Activated CD8-positive, alpha-beta T cell treated with anti-CD3 and anti-CD28 coated beads, Interleukin-2, amount 10 ng/mL, durations not matched to agents 7 days and 5 days (primary cell): ENCODE data around the gene BCL2L12. TPM values are rescaled to one million over a fixed set of nuclear protein-coding genes. Genes with fewer than 3 reads are reported as not detected.
A peak's percentile ranks its signal among the peaks of the same experiment; 100 is the strongest.

Experiments
- ATAC-seq: fragments of 150-1000 bp; cut with Tn5 transposase; one replicate; pipeline ENCODE4 v1.10.0; 2021; ENCODE audit warnings: moderate library complexity
- CTCF ChIA-PET: fragments of 350-600 bp; sonication (Branson Sonifier 250); formaldehyde crosslinking; loops from one replicate; lab custom pipeline; 2021; ENCODE audit warnings: antibody characterized with exemption; lab: Charles Lee
- POLR2A ChIA-PET: fragments of 350-600 bp; sonication (Branson Sonifier 250); formaldehyde crosslinking; loops from one replicate; lab custom pipeline; 2021; ENCODE audit warnings: antibody characterized with exemption; lab: Charles Lee
- DNase-seq: peaks from one replicate; pipeline ENCODE4 v3.0.0-alpha.2; 2020
- H3K27ac Mint-ChIP-seq: one replicate; pipeline ENCODE4 v1.8.0; 2021; ENCODE audit warnings: mild to moderate bottlenecking, mixed read lengths
- H3K27me3 Mint-ChIP-seq: one replicate; pipeline ENCODE4 v1.8.0; 2021; ENCODE audit warnings: low read depth, mixed read lengths
- H3K36me3 Mint-ChIP-seq: one replicate; pipeline ENCODE4 v1.8.0; 2021; ENCODE audit warnings: low read depth, mixed read lengths
- H3K4me1 Mint-ChIP-seq: one replicate; pipeline ENCODE4 v1.8.0; 2021; ENCODE audit warnings: low read depth, mixed read lengths
- H3K4me3 Mint-ChIP-seq: one replicate; pipeline ENCODE4 v1.8.0; 2021; ENCODE audit warnings: mild to moderate bottlenecking, mixed read lengths
- H3K9me3 Mint-ChIP-seq: one replicate; pipeline ENCODE4 v1.8.0; 2022; ENCODE audit warnings: mixed read lengths; ENCODE audit not compliant: insufficient read depth
- total RNA-seq, 2 experiments: library from RNA; stranded (reverse); gene quantifications; one replicate each; pipeline ENCODE4 v1.2.3, GENCODE V29; 2021

The BCL2L12 gene
- total RNA-seq, 2 experiments from 2014 or later: 84.7 to 87.7 TPM

DNA sequence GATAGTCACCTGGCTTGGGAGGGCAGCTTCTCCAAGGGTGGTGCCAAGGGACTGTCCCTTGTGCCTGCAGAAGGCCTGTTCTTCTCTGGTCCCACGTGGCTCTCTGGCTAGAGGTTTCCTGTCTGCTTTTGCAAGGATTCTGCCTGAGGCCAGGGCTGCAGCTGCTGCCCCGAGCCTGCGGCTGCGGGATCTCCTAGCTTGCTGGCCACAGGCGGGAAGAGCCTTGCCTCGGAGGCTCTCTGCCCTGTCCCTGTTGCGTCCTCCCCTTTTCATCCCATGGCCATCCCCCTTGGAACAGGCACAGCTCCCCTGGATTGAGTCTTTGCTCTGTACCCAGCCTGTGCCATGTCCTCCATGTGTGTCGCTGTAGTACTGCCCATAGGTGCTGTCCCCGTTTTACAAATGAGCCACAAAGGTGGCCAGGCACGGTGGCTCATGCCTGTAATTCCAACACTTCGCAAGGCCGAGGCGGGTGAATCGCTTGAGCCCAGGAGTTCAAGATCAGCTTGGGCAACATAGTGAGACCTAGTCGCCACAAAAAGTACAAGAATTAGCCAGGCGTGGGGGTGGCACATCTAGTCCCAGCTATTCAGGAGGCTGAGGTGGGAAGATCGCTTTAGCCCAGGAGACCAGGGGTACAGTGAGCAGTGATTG lies 9.2 kb upstream of the BCL2L12 start:
- Mint-ChIP-seq H3K4me3 (no peak overlapping the region), H3K4me1 (peaks cover 3% of the 10 kb centered on the region), H3K27me3 (no peaks in the 10 kb centered on the region), H3K9me3 (no peaks in the 10 kb centered on the region), H3K27ac (no peak overlapping the region), H3K36me3 (peaks cover 56% of the 10 kb centered on the region)
- ATAC-seq: no peak
- POLR2A ChIA-PET: interaction anchor here (0.9 to 1.9 kb wide), 4 partner anchors 7 to 15 kb away, joined by 3 to 8 read pairs (median 4); partner anchors contain the start of genes BCL2L12, IRF3 and SCAF1
- CTCF ChIA-PET: interaction anchor here (1.2 to 1.6 kb wide), 2 partner anchors 8 to 16 kb away, joined by 3 to 5 read pairs; no protein-coding TSS in a partner anchor
- no peak for DNase-seq

DNA sequence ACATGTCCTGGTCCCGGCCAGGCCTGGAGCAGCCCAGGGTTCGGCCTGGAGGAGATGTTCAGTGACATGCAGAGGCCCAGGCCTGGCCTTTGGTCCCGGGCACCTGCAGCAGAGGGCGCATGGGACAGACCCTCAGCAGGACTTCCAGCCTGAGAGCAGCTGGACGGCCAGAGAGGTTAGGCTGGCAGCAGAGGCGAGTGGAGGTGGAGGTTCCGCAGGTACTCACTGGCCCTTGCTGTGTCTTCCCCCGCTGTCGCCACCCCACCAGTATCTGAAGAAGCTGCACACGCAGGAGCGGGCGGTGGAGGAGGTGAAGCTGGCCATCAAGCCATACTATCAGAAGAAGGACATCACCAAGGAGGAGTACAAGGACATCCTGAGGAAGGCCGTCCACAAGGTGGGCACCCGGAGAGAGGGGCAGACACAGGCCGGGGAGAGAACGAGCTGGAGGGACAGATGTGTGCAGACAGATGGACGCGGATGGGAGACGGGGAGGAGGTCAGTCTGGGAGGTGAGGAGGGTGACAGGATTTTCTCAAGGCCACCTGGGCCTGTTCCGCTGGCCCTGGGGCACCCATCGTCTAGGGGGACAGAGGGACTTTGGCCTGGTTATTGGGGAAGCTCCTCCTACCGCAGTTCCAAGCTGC lies 8.1 kb upstream of the BCL2L12 start:
- POLR2A ChIA-PET: interaction anchor here (0.9 to 1.9 kb wide), 2 partner anchors 8 to 14 kb away, joined by 3 to 5 read pairs; partner anchors contain the start of genes BCL2L12 and IRF3
- Mint-ChIP-seq H3K9me3 (no peaks in the 10 kb centered on the region), H3K27me3 (no peaks in the 10 kb centered on the region), H3K4me1 (peaks cover 5% of the 10 kb centered on the region), H3K36me3 (peaks cover 65% of the 10 kb centered on the region), H3K27ac (no peak overlapping the region), H3K4me3 (no peak overlapping the region)
- no peak for ATAC-seq
- no peak for DNase-seq
- CTCF ChIA-PET: no interaction called here

DNA sequence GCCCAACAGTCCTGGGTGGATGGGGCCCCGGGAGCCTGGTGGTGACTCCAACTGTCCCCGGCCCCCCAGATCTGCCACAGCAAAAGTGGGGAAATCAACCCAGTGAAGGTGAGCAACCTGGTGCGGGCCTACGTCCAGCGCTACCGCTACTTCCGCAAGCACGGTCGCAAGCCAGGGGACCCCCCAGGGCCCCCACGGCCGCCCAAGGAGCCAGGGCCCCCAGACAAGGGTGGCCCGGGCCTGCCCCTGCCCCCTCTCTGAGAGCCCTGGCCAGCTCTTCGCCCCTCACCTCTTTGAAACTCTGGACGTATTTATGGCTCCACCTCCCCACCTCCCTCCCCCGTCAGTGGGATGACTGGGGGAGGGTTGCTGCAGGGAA lies 7.6 kb upstream of the BCL2L12 start:
- ChIA-PET POLR2A (no interaction called here), CTCF (no interaction called here)

DNA sequence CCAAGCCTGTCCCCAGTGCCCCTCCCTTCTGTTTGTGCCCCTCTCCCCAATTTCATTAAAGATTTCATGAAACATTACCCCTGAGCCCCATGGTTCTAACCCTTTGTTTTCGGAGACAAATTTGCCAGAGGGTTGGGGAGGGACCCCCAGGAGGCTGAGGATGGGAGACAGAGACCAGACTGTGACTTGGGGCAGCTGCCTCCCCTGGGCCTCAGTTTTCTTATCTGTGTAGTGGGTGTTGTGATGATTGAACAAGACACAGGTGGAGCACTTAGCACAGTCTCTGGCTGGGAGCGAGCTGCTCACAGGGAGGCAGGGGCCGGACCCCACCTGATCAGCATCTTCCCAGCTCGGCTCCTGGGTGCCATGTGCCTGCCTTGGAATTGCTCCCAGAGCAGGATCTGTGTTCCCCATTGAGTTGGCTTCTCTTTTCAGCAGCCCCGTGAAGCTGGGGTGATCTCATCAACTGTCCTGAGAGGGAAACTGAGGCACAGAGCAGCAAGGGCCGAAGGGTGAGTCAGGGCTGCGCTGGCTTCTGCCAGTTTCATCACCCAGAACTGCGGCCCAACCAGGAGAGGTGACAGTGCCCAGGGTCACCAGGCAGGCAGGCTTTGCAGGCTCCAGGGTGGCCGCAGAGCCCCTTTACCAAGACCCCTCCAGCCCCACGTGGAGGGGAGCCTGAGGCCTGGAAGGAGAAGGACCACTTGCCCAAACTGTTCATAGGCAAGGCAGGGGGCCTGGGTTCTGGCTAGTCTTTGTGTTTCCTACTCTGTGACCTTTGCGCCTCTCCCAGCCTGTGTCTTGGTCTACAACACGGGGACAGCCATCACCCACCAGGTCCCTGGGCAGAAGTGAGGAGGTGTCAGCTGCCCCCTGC lies 6.9 kb upstream of the BCL2L12 start:
- DNase-seq (no peak), ATAC-seq (no peak)
- H3K27ac Mint-ChIP-seq: no peak overlapping the region
- no peaks in the 10 kb centered on the region for H3K27me3 Mint-ChIP-seq
- H3K36me3 Mint-ChIP-seq: peaks cover 68% of the 10 kb centered on the region
- H3K4me1 Mint-ChIP-seq: peaks cover 17% of the 10 kb centered on the region
- H3K4me3 Mint-ChIP-seq: no peak overlapping the region
- no peaks in the 10 kb centered on the region for H3K9me3 Mint-ChIP-seq
- ChIA-PET POLR2A (interaction anchor here (1.2 kb wide), 1 partner anchor 18 kb away, joined by 4 read pairs; no protein-coding TSS in a partner anchor), CTCF (no interaction called here)

More for the DNA sequence above, 7.6 kb upstream of the BCL2L12 start:
- Mint-ChIP-seq H3K27ac (no peak overlapping the region), H3K4me3 (no peak overlapping the region), H3K36me3 (peaks cover 66% of the 10 kb centered on the region), H3K9me3 (no peaks in the 10 kb centered on the region), H3K27me3 (no peaks in the 10 kb centered on the region), H3K4me1 (peaks cover 10% of the 10 kb centered on the region)
- ATAC-seq (no peak), DNase-seq (no peak)

DNA sequence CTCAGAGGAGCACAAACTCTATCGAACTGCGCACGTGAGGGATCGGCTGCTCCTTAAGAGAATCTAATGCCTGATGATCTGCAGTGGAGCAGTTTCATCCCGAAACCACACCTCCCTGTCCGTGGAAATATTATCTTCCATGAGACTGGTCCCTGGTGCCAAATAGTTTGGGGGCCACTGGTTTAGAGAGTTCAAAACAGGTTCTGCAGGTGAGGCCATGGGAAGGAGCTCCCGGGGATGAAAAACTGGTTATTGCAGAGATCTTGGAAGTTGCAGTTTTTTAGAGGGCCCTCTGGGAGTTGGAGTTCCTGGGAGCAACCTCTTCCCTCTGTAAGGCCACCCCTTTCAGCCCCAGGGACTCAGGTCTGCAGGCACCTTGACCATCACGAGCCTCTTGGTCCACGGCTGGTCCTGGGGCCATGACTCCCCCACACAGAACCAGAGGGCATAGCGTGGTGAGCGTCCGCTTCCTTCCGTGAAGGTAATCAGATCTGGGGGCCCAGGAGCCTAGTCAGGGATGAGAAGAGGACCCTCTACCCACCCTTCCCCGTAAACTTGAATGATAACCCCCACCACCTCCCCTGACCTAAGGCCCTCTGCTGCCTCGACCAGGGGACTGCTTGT lies 5.3 kb upstream of the BCL2L12 start:
- peaks cover 66% of the 10 kb centered on the region for H3K36me3 Mint-ChIP-seq
- DNase-seq (no peak), ATAC-seq (no peak)
- no peak overlapping the region for H3K4me3 Mint-ChIP-seq
- CTCF ChIA-PET: no interaction called here
- H3K4me1 Mint-ChIP-seq: peaks cover 23% of the 10 kb centered on the region
- no peak overlapping the region for H3K27ac Mint-ChIP-seq
- POLR2A ChIA-PET: interaction anchor here (1.1 kb wide), 2 partner anchors 11 to 15 kb away, joined by 3 to 4 read pairs; no protein-coding TSS in a partner anchor
- no peaks in the 10 kb centered on the region for H3K27me3 Mint-ChIP-seq
- no peaks in the 10 kb centered on the region for H3K9me3 Mint-ChIP-seq

DNA sequence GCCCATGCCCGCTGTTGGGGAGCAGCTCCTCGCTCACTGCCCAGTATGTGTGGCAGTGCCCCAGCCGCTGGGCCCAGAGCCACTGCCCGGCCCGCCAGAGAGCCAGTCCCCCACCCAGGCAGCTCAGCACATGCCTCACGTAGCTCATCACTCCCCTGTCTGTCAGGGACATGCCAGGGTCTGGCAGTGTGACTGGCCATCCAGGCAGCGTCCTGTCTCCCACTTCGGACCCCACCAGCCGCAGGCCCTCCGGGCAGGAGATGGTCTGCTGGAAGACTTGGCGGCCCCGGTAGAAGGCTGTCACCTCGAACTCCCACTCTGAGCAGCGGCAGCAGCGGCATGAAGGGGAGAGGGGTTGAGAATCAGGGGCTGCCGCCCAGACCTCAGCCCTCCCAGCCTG lies 3.7 kb upstream of the BCL2L12 start:
- Mint-ChIP-seq H3K36me3 (peaks cover 57% of the 10 kb centered on the region), H3K9me3 (no peaks in the 10 kb centered on the region), H3K27ac (no peak overlapping the region), H3K4me3 (no peak overlapping the region), H3K4me1 (peaks cover 30% of the 10 kb centered on the region), H3K27me3 (no peaks in the 10 kb centered on the region)
- CTCF ChIA-PET: no interaction called here
- DNase-seq (no peak), ATAC-seq (no peak)
- POLR2A ChIA-PET: no interaction called here

DNA sequence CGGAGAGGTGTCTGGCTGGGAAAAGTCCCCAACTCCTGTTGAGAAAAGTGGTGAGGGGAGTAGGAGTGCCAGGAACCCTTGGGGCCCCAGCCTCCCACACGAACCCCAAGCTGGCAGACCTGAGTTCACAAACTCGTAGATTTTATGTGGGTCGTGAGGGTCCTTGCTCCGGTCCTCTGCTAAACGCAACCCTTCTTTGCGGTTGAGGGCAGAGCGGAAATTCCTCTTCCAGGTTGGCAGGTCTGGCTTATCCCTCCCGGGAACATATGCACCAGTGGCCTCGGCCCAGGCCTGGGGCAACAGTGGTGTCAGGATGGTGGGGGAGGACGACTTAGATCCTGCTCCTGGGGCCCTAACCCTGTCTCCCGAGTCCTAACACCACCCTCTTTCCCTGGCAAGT lies 2.5 kb upstream of the BCL2L12 start:
- ATAC-seq (no peak), DNase-seq (no peak)
- H3K4me3 Mint-ChIP-seq: peak overlapping the region; percentile 94
- H3K27me3 Mint-ChIP-seq: no peaks in the 10 kb centered on the region
- H3K9me3 Mint-ChIP-seq: no peaks in the 10 kb centered on the region
- peaks cover 57% of the 10 kb centered on the region for H3K36me3 Mint-ChIP-seq
- POLR2A ChIA-PET: interaction anchor here (1.5 to 4.3 kb wide), 3 partner anchors 8 to 21 kb away, joined by 8 to 38 read pairs (median 24); partner anchors contain the start of genes PRMT1, RRAS and SCAF1
- H3K4me1 Mint-ChIP-seq: peaks cover 35% of the 10 kb centered on the region
- CTCF ChIA-PET: interaction anchor here (0.7 to 3.2 kb wide), 4 partner anchors 14 to 210 kb away, joined by 3 to 33 read pairs (median 7); partner anchors contain the start of genes ALDH16A1, PRMT1 and SCAF1
- H3K27ac Mint-ChIP-seq: peak overlapping the region; percentile 92

DNA sequence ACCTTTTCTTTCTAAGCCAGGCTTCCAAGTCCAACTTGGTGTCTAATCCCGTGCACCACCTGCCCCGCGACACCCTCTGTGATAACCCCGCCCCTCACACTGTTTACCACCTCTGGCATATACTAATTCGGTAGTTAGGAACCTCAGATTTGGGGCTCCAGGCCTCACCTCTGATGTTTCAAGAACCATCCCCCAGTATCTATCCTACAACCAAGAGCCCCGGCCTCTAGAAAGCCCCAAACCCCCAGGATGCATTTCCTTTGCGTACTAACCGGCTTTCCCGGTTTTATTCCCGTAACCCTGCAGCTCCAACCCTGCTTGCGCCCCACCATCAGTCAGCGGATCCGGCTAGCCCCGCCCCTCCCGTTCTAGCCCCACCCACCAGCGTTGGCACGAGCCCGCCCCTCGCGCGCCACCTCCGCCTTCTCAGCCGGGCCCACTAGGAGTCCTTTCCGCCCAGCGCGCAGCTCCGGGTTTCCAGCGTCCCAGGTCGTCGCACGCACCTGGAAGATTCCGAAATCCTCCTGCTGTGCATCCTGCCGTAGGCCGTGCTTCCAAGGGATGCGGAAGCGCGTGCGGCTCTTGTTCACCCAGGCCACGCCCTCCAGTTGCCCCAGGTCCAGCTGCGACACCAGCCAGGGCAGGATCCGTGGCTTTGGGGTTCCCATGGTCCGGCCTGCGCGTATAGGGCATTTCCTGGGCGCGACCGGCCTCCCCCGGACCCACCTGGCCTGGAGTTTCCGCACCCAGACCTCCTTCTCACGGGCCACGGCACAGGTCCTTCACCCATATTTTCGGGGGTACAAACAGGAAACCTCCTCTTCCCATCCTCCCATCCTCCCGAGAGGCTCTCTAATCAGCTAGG lies 1.3 kb upstream of the BCL2L12 start:
- CTCF ChIA-PET: interaction anchor here (0.7 to 3.2 kb wide), 7 partner anchors 8 to 212 kb away, joined by 3 to 33 read pairs (median 3); partner anchors contain the start of genes ALDH16A1, PRMT1 and SCAF1
- H3K4me3 Mint-ChIP-seq: peak overlapping the region; percentile 94
- H3K4me1 Mint-ChIP-seq: peaks cover 35% of the 10 kb centered on the region
- H3K27ac Mint-ChIP-seq: peak overlapping the region; percentile 92
- H3K9me3 Mint-ChIP-seq: no peaks in the 10 kb centered on the region
- ATAC-seq (peak; percentile 68), DNase-seq (peak; percentile 93)
- H3K36me3 Mint-ChIP-seq: peaks cover 55% of the 10 kb centered on the region
- H3K27me3 Mint-ChIP-seq: no peaks in the 10 kb centered on the region
- POLR2A ChIA-PET: interaction anchor here (0.9 to 4.3 kb wide), 7 partner anchors 8 to 84 kb away, joined by 3 to 38 read pairs (median 5); partner anchors contain the start of genes NOSIP, PRMT1, PRR12 and PRRG2

DNA sequence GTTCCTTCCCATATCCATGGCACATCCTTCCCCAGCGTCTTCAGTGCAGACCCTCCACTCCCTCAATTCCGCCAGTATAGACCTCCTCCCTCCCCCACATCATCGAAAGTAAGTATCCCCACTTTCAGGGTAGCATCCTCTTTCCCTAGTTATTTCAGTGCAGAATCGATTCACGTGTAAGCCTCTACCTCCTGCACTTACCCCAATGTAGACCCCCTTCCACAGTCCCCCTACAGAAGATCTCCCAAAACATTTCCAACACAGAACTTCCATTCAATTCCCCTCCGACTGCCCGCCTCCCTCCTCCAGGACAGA lies 740 bp upstream of the BCL2L12 start:
- peaks cover 55% of the 10 kb centered on the region for H3K36me3 Mint-ChIP-seq
- POLR2A ChIA-PET: interaction anchor here (0.8 to 4.3 kb wide), 6 partner anchors 9 to 84 kb away, joined by 3 to 38 read pairs (median 5); partner anchors contain the start of genes NOSIP, PRMT1, PRRG2 and RRAS

DNA sequence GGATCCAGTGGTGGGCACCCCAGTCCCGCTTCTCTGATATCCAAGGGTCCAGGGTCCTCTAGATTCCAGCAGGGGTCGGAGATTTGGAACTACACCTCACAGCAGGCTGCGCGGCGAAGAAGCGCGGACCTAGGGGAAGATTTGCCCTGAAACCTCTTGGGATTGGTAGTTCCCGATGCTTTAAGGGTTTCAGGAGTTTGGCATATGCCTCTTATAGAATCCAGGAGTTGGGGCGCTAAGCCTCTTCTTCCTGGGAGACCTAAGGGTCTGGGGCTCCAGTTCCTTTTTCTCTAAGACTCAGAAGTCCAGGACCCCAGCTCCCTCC lies 349 bp downstream of the BCL2L12 start:
- Mint-ChIP-seq H3K4me3 (peak overlapping the region; percentile 94), H3K9me3 (no peaks in the 10 kb centered on the region)
- POLR2A ChIA-PET: interaction anchor here (0.8 to 4.3 kb wide), 6 partner anchors 10 to 86 kb away, joined by 3 to 38 read pairs (median 5); partner anchors contain the start of genes NOSIP, PRMT1, PRRG2 and RRAS

More for the DNA sequence above, 740 bp upstream of the BCL2L12 start:
- peak overlapping the region; percentile 92 for H3K27ac Mint-ChIP-seq
- H3K4me3 Mint-ChIP-seq: peak overlapping the region; percentile 94
- peaks cover 35% of the 10 kb centered on the region for H3K4me1 Mint-ChIP-seq
- no peaks in the 10 kb centered on the region for H3K27me3 Mint-ChIP-seq
- CTCF ChIA-PET: interaction anchor here (1.0 to 3.2 kb wide), 5 partner anchors 9 to 22 kb away, joined by 3 to 33 read pairs (median 5); partner anchors contain the start of genes PRMT1 and SCAF1
- no peaks in the 10 kb centered on the region for H3K9me3 Mint-ChIP-seq
- ATAC-seq: peak; percentile 0
- no peak for DNase-seq

More for the DNA sequence above, 349 bp downstream of the BCL2L12 start:
- CTCF ChIA-PET: interaction anchor here (1.7 to 3.2 kb wide), 2 partner anchors 11 to 15 kb away, joined by 5 to 33 read pairs; partner anchors contain the start of gene PRMT1
- H3K36me3 Mint-ChIP-seq: peaks cover 49% of the 10 kb centered on the region
- no peak for DNase-seq
- H3K27me3 Mint-ChIP-seq: no peaks in the 10 kb centered on the region
- H3K27ac Mint-ChIP-seq: peak overlapping the region; percentile 92
- H3K4me1 Mint-ChIP-seq: peaks cover 35% of the 10 kb centered on the region
- no peak for ATAC-seq
